ENCODE data around the gene SAMD11. TPM values are rescaled to one million over a fixed set of nuclear protein-coding genes. Genes with fewer than 3 reads are reported as not detected.

Gene SAMD11
- total and polyA plus RNA-seq, 2 of the 8 experiments (the other 6 are each of a cell fraction or from before 2014, with no cell fraction given) = 0.18 to 0.30 TPM

DNA sequence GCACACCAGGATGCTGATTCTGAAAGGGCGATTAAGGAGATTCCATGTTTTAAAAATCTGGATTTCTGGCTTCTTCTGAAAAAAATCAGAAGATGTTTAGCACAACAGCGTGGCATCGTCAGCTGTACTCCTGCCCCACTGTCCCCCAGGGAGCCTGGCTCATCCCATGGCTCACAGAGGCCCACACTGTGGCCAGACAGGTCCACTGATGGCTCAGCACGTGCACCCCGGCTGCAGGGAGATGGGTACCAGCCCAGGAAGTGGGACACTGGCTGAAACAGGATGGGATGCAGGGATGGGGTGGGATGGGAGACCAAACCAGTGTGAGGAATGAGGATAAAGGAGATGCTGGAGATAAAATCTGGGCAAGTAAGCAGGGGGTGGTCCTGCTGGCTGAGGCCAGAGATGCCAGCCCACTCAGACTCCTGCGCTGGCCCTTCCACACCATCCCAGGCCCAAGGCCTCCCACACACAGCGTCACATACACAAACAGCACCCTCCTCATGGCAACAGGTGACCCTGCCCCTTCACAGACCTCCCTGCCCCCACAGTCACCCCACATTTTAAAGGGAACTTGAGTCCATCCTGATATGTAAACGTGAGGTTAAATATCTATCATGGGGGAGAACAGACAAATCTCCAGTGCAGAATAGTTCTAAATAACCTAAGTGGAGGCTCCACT is 23.9 kb upstream of the SAMD11 start:
- Histone ChIP-seq H3K18ac (ENCODE audit: extremely low read depth, low read length) (no peak overlapping the region), H3K27me3 (replicated peaks in 1 of 4; ENCODE audit: control insufficient read depth in 3 of 4, extremely low read depth in 1 of 4, insufficient read depth in 3 of 4, low read length in 3 of 4) (peaks cover 8 to 15% (median 13%) of the 10 kb centered on the region in 4 experiments), H2BK15ac (ENCODE audit: low read length) (no peak overlapping the region), H3K4me2 (ENCODE audit: insufficient read depth in 1 of 2, low read depth in 2 of 2, low read length in 2 of 2) (no peak overlapping the region), H4K91ac (replicated peaks; ENCODE audit: insufficient read length, low read length) (no peak overlapping the region), H3K4me3 (ENCODE audit: extremely low read depth in 1 of 4, insufficient read depth in 2 of 4, low read depth in 3 of 4, low read length in 4 of 4) (no peak overlapping the region), H4K8ac (ENCODE audit: extremely low read depth, insufficient read depth, low read length) (no peak overlapping the region), H3K56ac (replicated peaks; ENCODE audit: insufficient read length, low read depth, low read length) (no peak overlapping the region), H2AFZ (ENCODE audit: low read length) (no peak overlapping the region), H3K9ac (replicated peaks in 1 of 4; ENCODE audit: extremely low read depth in 1 of 4, low read depth in 3 of 4, low read length in 3 of 4) (no peak overlapping the region), H3K79me2 (ENCODE audit: control insufficient read depth in 1 of 2, insufficient read depth in 2 of 2, low read length in 2 of 2) (no peaks in the 10 kb centered on the region), H3K4ac (replicated peaks; ENCODE audit: insufficient read length, low read depth, low read length) (no peak overlapping the region), H3K4me1 (replicated peaks in 1 of 4; ENCODE audit: control insufficient read depth in 3 of 4, insufficient read depth in 4 of 4, low read length in 3 of 4) (peaks cover 0 to 5% (median 0%) of the 10 kb centered on the region in 4 experiments; a peak in 1 of 7 replicates), H4K20me1 (replicated peaks in 1 of 2; ENCODE audit: control insufficient read depth in 1 of 2, insufficient read depth in 2 of 2, low read length in 2 of 2) (no peaks in the 10 kb centered on the region), H3K23ac (ENCODE audit: insufficient read length) (no peak overlapping the region), H3K36me3 (ENCODE audit: control insufficient read depth in 2 of 4, insufficient read depth in 4 of 4, low read length in 3 of 4) (no peaks in the 10 kb centered on the region), H3K23me2 (ENCODE audit: low read depth, low read length) (no peaks in the 10 kb centered on the region), H3K14ac (ENCODE audit: insufficient read length) (no peak overlapping the region), H3K27ac (ENCODE audit: low read depth, low read length) (no peak overlapping the region), H2BK120ac (replicated peaks; ENCODE audit: low read depth, low read length) (no peak overlapping the region), H2BK12ac (ENCODE audit: low read depth, low read length) (no peak overlapping the region), H2BK20ac (ENCODE audit: low read length) (no peak overlapping the region), H2BK5ac (ENCODE audit: low read depth, low read length) (no peak overlapping the region), H3K9me3 (ENCODE audit: insufficient read depth in 2 of 2, low read depth in 1 of 2, low read length in 1 of 2) (no peaks in the 10 kb centered on the region), H2AK5ac (ENCODE audit: low read depth, low read length) (no peak overlapping the region), H4K5ac (ENCODE audit: insufficient read length, low read depth, low read length) (no peak overlapping the region), H3K79me1 (ENCODE audit: low read depth, low read length) (no peaks in the 10 kb centered on the region)
- ChIA-PET CTCF (ENCODE audit: partially characterized antibody) (no interaction called here), POLR2A (ENCODE audit: partially characterized antibody) (no interaction called here)
- WGBS, 2 experiments (ENCODE audit: extremely low coverage in 1 of 2, insufficient coverage in 1 of 2, insufficient read length in 1 of 2, insufficient replicate concordance in 2 of 2, low coverage in 1 of 2, low lambda C conversion rate in 2 of 2, missing lambda C conversion rate in 1 of 2) = 81% methylated on average over 8 of the region's 8 CpGs; no CpG with 5 or more reads in 1 of the 2 experiments
- no peak for FAIRE-seq
- TF ChIP-seq BACH1 (IDR thresholded peaks at IDR 0.05; ENCODE audit: low read length) = no peak
- DNase-seq (ENCODE audit: low read depth in 1 of 2, low spot score in 2 of 2) = no peak
